Left lung (tissue), 10 donors: Measurements from ENCODE around the gene MYBPH. TPM values are rescaled to one million over a fixed set of nuclear protein-coding genes. Genes with fewer than 3 reads are reported as not detected.

ENCODE experiments used
- ATAC-seq: fragments of 200-7000 bp; cut with Tn5 transposase; one replicate; pipeline ENCODE4 v1.9.1; 2020; ENCODE audit warnings: moderate library complexity
- DNase-seq, 4 donors: peaks; one replicate each; pipeline ENCODE4 v3.0.0-alpha.2; 2013 to 2020
- H3K27ac ChIP-seq, 2 donors: fragments of 200-600 bp; sonication (generic) in 1 of 2; one replicate each; pipeline versions ENCODE4 v1.5.0 to v1.8.0; 2020 to 2021
- H3K27me3 ChIP-seq, 2 donors: fragments of 200-600 bp; sonication (generic) in 1 of 2; one replicate each; pipeline versions ENCODE4 v1.5.0 to v1.8.0; 2020 to 2021
- H3K36me3 ChIP-seq, 2 donors: fragments of 200-600 bp; sonication (generic) in 1 of 2; one replicate each; pipeline versions ENCODE4 v1.5.0 to v1.8.0; 2020 to 2021
- H3K4me1 ChIP-seq, 2 donors: fragments of 200-600 bp; one replicate each; pipeline ENCODE4 v1.8.0; 2021
- H3K4me3 ChIP-seq, 2 donors: fragments of 200-600 bp; sonication (generic) in 1 of 2; one replicate each; pipeline versions ENCODE4 v1.5.0 to v1.8.0; 2020 to 2021; ENCODE audit warnings: mild to moderate bottlenecking in 1 of 2
- H3K9me3 ChIP-seq, 2 donors: fragments of 200-600 bp; sonication (generic) in 1 of 2; one replicate each; pipeline versions ENCODE4 v1.5.0 to v1.8.0; 2020 to 2021
- intact Hi-C, 2 donors: fragments of 100-400 bp; cut with DNase I; formaldehyde crosslinking; loops; one replicate each; pipeline versions ENCODE4 v1.11.2 to v1.14.2; 2022
- polyA plus RNA-seq, 6 donors: library from polyadenylated mRNA; unstranded; fragments of 120-200 nt; gene quantifications; one replicate each; pipeline ENCODE4 v1.2.1, GENCODE V29; 2013; ENCODE audit not compliant: insufficient read length in 6 of 6
- total RNA-seq, 2 donors: library from RNA; stranded (reverse); fragmentation: NEBNext Ultra II Directional; extraction: Animal tissue kit (Norgen Biotek cat#: 25700); gene quantifications; one replicate each; pipeline ENCODE4 v1.2.1, GENCODE V29; 2021
- TF ChIP-seq, protein P1 (sequence below), 2 donors: fragments of 200-600 bp; sonication (generic) in 1 of 2; IDR thresholded peaks; one replicate each; pipeline versions ENCODE4 v1.5.0 to v1.8.0; 2021; ENCODE audit warnings: antibody characterized with exemption in 2 of 2
- donor health status: DM: no; HTN: yes; CAD: no.
- donor health status: DM: no; HTN: no; CAD: no.

MYBPH gene
- total and polyA plus RNA-seq, 8 donors: 0.07 to 1.3 (median 0.34) TPM; not detected in 4

DNA sequence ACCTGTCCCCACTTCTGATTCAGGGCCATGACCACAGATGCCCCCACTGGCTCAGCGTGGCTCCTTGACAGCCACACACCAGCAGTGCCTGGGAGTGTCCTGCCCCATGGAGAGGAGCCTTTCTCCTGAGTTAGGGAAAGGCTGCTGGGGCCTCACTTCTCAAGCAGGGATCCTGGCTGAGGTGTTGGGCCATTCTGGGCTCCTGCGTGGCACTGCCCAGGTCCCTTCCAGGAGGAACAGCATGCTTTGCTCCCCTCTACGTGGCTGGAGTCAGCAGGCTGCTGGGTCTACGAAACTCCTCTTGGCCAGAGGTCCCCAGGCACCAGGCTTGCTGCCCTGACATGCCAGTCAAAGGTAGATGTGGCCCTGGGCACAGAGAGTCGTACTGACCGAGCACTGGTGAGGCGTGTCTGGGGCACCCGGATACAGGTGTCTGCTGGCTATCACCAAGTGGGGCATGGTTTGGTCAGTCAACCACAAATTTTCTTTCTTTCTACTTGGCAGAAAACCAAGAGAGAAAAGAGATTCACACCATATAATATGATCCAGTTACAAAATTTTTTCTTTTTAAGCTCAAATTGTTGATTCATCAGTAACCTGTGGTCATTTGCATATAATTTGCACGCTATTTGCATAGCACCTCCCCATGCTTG is 44.0 kb downstream of the MYBPH start:
- Histone ChIP-seq H3K27ac (no peak overlapping the region), H3K4me3 (no peak overlapping the region), H3K4me1 (peaks cover 33 to 37% of the 10 kb centered on the region in 2 donors), H3K9me3 (no peaks in the 10 kb centered on the region), H3K27me3 (peaks cover 0 to 79% of the 10 kb centered on the region in 2 donors), H3K36me3 (no peaks in the 10 kb centered on the region)
- TF ChIP-seq, protein P1, sequence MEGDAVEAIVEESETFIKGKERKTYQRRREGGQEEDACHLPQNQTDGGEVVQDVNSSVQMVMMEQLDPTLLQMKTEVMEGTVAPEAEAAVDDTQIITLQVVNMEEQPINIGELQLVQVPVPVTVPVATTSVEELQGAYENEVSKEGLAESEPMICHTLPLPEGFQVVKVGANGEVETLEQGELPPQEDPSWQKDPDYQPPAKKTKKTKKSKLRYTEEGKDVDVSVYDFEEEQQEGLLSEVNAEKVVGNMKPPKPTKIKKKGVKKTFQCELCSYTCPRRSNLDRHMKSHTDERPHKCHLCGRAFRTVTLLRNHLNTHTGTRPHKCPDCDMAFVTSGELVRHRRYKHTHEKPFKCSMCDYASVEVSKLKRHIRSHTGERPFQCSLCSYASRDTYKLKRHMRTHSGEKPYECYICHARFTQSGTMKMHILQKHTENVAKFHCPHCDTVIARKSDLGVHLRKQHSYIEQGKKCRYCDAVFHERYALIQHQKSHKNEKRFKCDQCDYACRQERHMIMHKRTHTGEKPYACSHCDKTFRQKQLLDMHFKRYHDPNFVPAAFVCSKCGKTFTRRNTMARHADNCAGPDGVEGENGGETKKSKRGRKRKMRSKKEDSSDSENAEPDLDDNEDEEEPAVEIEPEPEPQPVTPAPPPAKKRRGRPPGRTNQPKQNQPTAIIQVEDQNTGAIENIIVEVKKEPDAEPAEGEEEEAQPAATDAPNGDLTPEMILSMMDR (IDR thresholded peaks at IDR 0.05): no peak
- ATAC-seq (no peak), DNase-seq (no peak)
- intact Hi-C loops: no loop called here

DNA sequence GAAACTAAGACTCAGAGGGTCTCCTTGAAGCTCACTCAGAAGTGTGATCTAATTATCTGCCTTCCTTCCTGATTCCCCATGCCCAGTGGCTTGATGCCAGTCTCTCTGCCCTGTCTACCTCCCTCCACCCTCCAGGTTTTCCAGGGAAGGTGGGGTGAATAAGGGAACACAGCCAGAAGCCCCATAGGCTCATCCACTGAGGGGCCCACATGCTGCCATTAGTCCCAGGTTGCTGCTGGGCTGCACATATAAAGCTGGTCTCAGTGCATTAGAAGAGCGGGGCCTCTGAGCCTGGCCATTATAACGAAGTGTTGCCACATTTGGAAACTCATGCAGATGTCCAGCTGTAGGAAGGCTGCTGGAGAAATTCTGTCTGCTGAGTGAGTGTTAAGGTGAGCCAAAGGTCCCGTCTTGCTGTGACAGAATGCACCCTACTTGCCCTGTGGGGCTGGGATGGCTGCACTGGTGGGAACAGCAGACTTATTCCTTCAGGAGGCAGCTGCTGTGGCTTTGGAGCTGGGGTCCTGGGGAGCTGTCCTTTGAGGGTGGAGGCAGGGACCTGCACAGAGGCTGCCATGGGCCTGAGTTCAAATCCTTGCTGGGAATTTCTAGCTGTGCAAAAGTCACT is 45.2 kb downstream of the MYBPH start:
- Histone ChIP-seq H3K9me3 (no peaks in the 10 kb centered on the region), H3K4me1 (peaks cover 36 to 44% of the 10 kb centered on the region in 2 donors), H3K27ac (no peak overlapping the region), H3K4me3 (no peak overlapping the region), H3K36me3 (no peaks in the 10 kb centered on the region), H3K27me3 (peaks cover 0 to 80% of the 10 kb centered on the region in 2 donors)
- DNase-seq (peak in 2 of 4 donors; percentile 49 to 74), ATAC-seq (no peak)
- TF ChIP-seq, protein P1 (IDR thresholded peaks at IDR 0.05): no peak
- intact Hi-C loops: no loop called here

DNA sequence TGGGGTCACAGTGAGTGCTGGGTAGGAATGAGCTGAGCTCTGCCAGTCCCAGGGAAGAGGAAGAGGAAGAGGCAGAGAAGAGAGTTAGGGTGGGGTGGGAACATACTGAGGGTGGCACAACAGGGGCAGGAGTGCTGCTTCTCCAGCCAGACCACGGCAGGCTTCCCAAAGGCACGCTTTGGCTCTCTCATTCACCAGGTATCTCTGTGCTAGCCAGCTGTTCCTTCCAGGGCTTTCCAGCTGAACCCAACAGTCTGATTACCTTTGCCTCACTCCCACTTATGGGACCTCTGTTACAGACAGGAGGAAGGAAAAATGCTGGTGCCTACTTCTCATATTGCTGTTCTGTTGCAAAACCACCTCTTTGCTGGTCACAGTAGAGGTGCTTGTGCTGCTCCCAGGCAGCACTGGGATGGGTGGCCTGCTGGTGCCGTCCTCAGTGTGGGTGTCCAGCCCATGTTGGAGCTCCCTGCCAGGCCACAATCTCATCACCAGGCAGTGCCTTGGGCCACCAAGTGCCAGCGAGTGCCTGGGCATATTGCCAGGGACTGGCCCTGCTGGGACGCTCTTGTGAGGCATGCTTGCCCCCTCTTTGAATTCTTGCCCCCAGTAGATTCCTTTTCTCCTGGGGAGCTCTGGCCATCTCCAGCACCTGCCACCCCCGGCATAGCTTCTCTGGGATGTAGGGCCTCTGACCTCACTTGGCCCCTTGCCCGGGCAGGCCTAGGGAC is 46.0 kb downstream of the MYBPH start:
- intact Hi-C loops: no loop called here
- DNase-seq (peak in 1 of 4 donors; percentile 64), ATAC-seq (peak; percentile 30)
- Histone ChIP-seq H3K27ac (no peak overlapping the region), H3K4me1 (peaks cover 36 to 44% of the 10 kb centered on the region in 2 donors), H3K27me3 (peaks cover 0 to 86% of the 10 kb centered on the region in 2 donors), H3K36me3 (no peaks in the 10 kb centered on the region), H3K9me3 (no peaks in the 10 kb centered on the region), H3K4me3 (no peak overlapping the region)
- TF ChIP-seq, protein P1 (IDR thresholded peaks at IDR 0.05): no peak

DNA sequence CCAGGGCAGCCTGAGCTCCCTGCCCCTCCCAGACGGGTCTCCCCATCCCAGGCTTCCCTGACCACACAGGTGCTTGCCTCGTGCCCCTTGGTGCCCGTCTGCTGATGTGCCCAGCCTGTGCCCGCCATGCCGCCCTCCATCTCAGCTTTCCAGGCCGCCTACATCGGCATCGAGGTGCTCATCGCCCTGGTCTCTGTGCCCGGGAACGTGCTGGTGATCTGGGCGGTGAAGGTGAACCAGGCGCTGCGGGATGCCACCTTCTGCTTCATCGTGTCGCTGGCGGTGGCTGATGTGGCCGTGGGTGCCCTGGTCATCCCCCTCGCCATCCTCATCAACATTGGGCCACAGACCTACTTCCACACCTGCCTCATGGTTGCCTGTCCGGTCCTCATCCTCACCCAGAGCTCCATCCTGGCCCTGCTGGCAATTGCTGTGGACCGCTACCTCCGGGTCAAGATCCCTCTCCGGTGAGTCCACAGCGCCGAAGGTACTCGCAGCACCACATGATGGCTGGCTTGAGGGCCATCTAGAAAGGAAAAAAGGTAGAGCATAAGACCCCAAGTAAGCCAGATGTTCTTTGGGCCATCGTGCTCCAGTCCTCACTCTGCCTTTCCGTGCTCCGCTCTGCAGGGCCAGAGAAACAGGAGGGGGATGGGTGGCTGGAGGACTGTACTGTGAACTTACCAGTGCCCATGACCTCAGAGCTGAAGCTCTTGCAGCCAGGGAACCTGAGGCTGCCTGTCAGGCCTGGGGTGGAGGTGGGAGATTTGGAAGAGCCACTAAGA is 46.7 kb downstream of the MYBPH start:
- DNase-seq: no peak
- TF ChIP-seq, protein P1 (IDR thresholded peaks at IDR 0.05): no peak
- peaks cover 30 to 44% of the 10 kb centered on the region in 2 donors for H3K4me1 ChIP-seq
- no peak overlapping the region for H3K27ac ChIP-seq
- H3K9me3 ChIP-seq: no peaks in the 10 kb centered on the region
- peaks cover 0 to 87% of the 10 kb centered on the region in 2 donors for H3K27me3 ChIP-seq
- intact Hi-C loops: no loop called here
- H3K36me3 ChIP-seq: no peaks in the 10 kb centered on the region
- H3K4me3 ChIP-seq: peak overlapping the region in 1 of 2 donors; percentile 17
- no peak for ATAC-seq
